Colon (tissue), 2 donors: ENCODE data around the gene CEP104.

Experiments used
- FAIRE-seq: peaks from 2 replicates; lab custom pipeline; 2012; peaks lifted over from hg19 to GRCh38; lab: Jason Lieb, UNC
- donor health status: control.
- donor health status: control.

CEP104 gene

GRCh38 chr1:3868464-3869006, 11.5 kb upstream of the CEP104 start:
- no peak for FAIRE-seq

- no peak for FAIRE-seq
These were observed 8.7 kb upstream of the CEP104 start for GRCh38 chr1:3865606-3866160.

- FAIRE-seq: no peak
These were observed 7.9 kb upstream of the CEP104 start for GRCh38 chr1:3864884-3865283.

GRCh38 chr1:3863231-3863935, 6.4 kb upstream of the CEP104 start:
- no peak for FAIRE-seq

GRCh38 chr1:3858231-3858981, 1.4 kb upstream of the CEP104 start:
- no peak for FAIRE-seq

GRCh38 chr1:3857791-3858129, 749 bp upstream of the CEP104 start:
- no peak for FAIRE-seq

- FAIRE-seq: no peak
These were observed 4.1 kb downstream of the CEP104 start for GRCh38 chr1:3852711-3853485.

GRCh38 chr1:3852091-3852490, 4.9 kb downstream of the CEP104 start:
- FAIRE-seq: no peak

GRCh38 chr1:3851292-3851691, 5.7 kb downstream of the CEP104 start:
- no peak for FAIRE-seq

- no peak for FAIRE-seq
These were observed 6.2 kb downstream of the CEP104 start for GRCh38 chr1:3850857-3851256.

- no peak for FAIRE-seq
These were observed 9.9 kb downstream of the CEP104 start for GRCh38 chr1:3847081-3847480.

- no peak for FAIRE-seq
These were observed 10.5 kb downstream of the CEP104 start for GRCh38 chr1:3846541-3846940.

GRCh38 chr1:3842912-3843311, 14.1 kb downstream of the CEP104 start:
- no peak for FAIRE-seq

GRCh38 chr1:3841491-3841890, 15.5 kb downstream of the CEP104 start:
- no peak for FAIRE-seq

GRCh38 chr1:3838788-3839187, 18.2 kb downstream of the CEP104 start:
- FAIRE-seq: no peak

- no peak for FAIRE-seq
These were observed 19.3 kb downstream of the CEP104 start for GRCh38 chr1:3837685-3838084.

GRCh38 chr1:3837200-3837599, 19.8 kb downstream of the CEP104 start:
- FAIRE-seq: no peak

GRCh38 chr1:3836421-3836820, 20.6 kb downstream of the CEP104 start:
- no peak for FAIRE-seq

GRCh38 chr1:3834701-3835100, 22.3 kb downstream of the CEP104 start:
- FAIRE-seq: no peak

GRCh38 chr1:3831689-3832088, 25.3 kb downstream of the CEP104 start:
- FAIRE-seq: no peak

- no peak for FAIRE-seq
These were observed 28.6 kb downstream of the CEP104 start for GRCh38 chr1:3828391-3828790.

- FAIRE-seq: no peak
These were observed 29.2 kb downstream of the CEP104 start for GRCh38 chr1:3827813-3828307.
